Ovary (tissue), 9 donors: ENCODE results near the gene VPS35L. TPM values are rescaled to one million over a fixed set of nuclear protein-coding genes. Genes with fewer than 3 reads are reported as not detected.
A peak's percentile ranks its signal among the peaks of the same experiment; 100 is the strongest.
"Not testable (repeated sequence)": the region's sequence is repeated elsewhere in the genome, so short reads cannot be mapped to it uniquely, and the experiment has no call there.

ENCODE experiments used
- DNase-seq, 5 donors: peaks; one replicate each; pipeline ENCODE4 v3.0.0-alpha.2; 2019 to 2020
- H3K27ac ChIP-seq, 2 donors: fragments of 200-600 bp; one replicate each; pipeline versions ENCODE4 v1.5.1 to v1.8.0; 2019 to 2022
- H3K27me3 ChIP-seq: fragments of 200-600 bp; one replicate; pipeline ENCODE4 v1.8.0; 2022
- H3K36me3 ChIP-seq: fragments of 200-600 bp; sonication (generic); one replicate; pipeline ENCODE4 v1.5.1; 2019
- H3K4me1 ChIP-seq: one replicate; pipeline ENCODE4 v1.8.1; 2013; ENCODE audit warnings: mild to moderate bottlenecking, moderate library complexity; ENCODE audit not compliant: insufficient read depth
- H3K4me3 ChIP-seq: fragments of 200-600 bp; sonication (generic); one replicate; pipeline ENCODE4 v1.5.1; 2017
- H3K9me3 ChIP-seq, 2 donors: fragments of 200-600 bp in 1 of 2; sonication (generic) in 1 of 2; one replicate each; pipeline versions ENCODE4 v1.5.1 to v1.8.1; 2013 to 2019; ENCODE audit warnings: mild to moderate bottlenecking in 1 of 2, moderate library complexity in 1 of 2
- EP300 ChIP-seq: sonication (generic); formaldehyde crosslinking; IDR thresholded peaks from one replicate; pipeline ENCODE4 v1.6.1; 2017; ENCODE audit warnings: antibody characterized with exemption
- POLR2A ChIP-seq: fragments of 450-650 bp; IDR thresholded peaks from one replicate; pipeline ENCODE4 v1.6.1; 2017; ENCODE audit warnings: antibody characterized with exemption, mild to moderate bottlenecking, moderate library complexity
- WGBS, 3 donors: extraction: QIAGEN DNeasy Blood & Tissue Kit in 1 of 3; methylation state at CpG; one replicate each; pipeline versions ENCODE4 v1.1.5 to v1.1.7; 2013 to 2017; 5-methylcytosine and 5-hydroxymethylcytosine counted together
- intact Hi-C, 4 donors: fragments of 100-400 bp; cut with DNase I; formaldehyde crosslinking; loops; one replicate each; pipeline versions ENCODE4 v1.11.0 to v1.15.1; 2022 to 2023
- polyA plus RNA-seq, 2 donors: library from polyadenylated mRNA; stranded (reverse); fragments of 200-250 nt in 1 of 2; fragments of 350-450 nt in 1 of 2; fragmentation: Illumina TruSeq in 1 of 2; extraction: RNeasy Lipid Tissue Mini Kit (QIAGEN cat#74804) in 1 of 2; gene quantifications; one replicate each; pipeline ENCODE4 v1.2.3, GENCODE V29; 2013 to 2014
- total RNA-seq, 7 donors: library from RNA; depleted of rRNA in 2 of 7; stranded (reverse); fragments of >200 nt in 2 of 7; fragmentation: NEBNext Ultra II Directional in 3 of 7; extraction: Animal tissue kit (Norgen Biotek cat#: 25700) in 3 of 7; gene quantifications; one replicate each; pipeline versions ENCODE4 v1.1.0 to v1.2.4, GENCODE V29; 2016 to 2023
- TF ChIP-seq, protein P1 (sequence below), 3 donors: fragments of 450-650 bp in 2 of 3; fragments of 200-600 bp in 1 of 3; IDR thresholded peaks; one replicate each; pipeline versions ENCODE4 v1.5.1 to v1.8.0; 2016 to 2022; ENCODE audit warnings: antibody characterized with exemption in 3 of 3, mild to moderate bottlenecking in 1 of 3
- donor health status: DM: no; HTN: no; CAD: no; lungs with moderate emphysema.
- donor health status: DM: no; HTN: no; CAD: no.
- donor health status: Bipolar disorder and iron deficiency.
- donor health status: DM: yes; HTN: yes; CAD: no.
- donor health status: DM: no; HTN: no; CAD: no.
- donor health status: DM: yes; HTN: yes; CAD: no.

The VPS35L gene
- total and polyA plus RNA-seq, 9 donors: 28.6 to 69.6 (median 50.7) TPM

DNA sequence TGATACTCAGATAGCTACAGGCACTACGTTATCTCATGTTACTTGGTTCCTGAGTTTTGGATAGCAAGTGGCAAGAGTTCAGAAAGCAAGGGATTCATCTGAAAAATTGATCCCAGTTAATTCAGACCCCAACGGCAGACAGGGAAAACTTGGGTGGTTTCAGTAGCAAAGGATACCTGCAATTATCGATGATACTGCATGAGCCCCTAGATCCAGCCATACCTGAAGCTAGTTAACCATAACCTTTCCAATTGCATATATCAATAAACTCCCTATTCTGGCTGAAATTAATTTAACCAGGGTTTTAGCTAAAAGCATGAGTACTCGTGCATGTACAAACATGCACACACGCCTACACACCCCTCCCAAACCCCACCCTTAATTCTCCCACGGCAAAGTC, 158.2 kb downstream of the VPS35L start:
- TF ChIP-seq, protein P1, sequence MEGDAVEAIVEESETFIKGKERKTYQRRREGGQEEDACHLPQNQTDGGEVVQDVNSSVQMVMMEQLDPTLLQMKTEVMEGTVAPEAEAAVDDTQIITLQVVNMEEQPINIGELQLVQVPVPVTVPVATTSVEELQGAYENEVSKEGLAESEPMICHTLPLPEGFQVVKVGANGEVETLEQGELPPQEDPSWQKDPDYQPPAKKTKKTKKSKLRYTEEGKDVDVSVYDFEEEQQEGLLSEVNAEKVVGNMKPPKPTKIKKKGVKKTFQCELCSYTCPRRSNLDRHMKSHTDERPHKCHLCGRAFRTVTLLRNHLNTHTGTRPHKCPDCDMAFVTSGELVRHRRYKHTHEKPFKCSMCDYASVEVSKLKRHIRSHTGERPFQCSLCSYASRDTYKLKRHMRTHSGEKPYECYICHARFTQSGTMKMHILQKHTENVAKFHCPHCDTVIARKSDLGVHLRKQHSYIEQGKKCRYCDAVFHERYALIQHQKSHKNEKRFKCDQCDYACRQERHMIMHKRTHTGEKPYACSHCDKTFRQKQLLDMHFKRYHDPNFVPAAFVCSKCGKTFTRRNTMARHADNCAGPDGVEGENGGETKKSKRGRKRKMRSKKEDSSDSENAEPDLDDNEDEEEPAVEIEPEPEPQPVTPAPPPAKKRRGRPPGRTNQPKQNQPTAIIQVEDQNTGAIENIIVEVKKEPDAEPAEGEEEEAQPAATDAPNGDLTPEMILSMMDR (IDR thresholded peaks at IDR 0.05): no peak
- TF ChIP-seq POLR2A (no peak), EP300 (no peak)
- WGBS, 3 donors: 89 to 90% (median 90%) methylated on average over 6 of the region's 6 CpGs

DNA sequence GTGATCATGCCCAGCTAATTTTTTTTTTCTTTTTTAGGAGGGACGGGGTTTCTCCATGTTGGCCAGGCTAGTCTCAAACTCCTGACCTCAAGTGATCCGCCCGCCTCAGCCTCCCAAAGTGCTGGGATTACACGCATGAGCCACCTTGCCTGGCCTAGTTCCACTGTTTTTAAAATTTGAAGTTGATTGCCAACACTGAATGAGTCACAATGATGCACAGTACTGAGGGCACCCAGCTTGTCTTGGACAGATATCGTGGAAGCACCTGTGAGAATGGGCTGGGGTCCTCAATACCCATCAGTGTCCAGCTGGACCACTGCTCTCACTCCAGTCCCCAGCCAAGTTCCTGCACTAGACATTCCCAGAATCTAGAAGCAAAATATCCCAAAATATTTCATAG, 160.1 kb downstream of the VPS35L start:
- 87 to 89% (median 87%) methylated on average over 5 of the region's 5 CpGs for WGBS, 3 donors

More for the DNA sequence above, 158.2 kb downstream of the VPS35L start:
- no peak overlapping the region for H3K4me3 ChIP-seq
- H3K27ac ChIP-seq: no peak overlapping the region
- H3K36me3 ChIP-seq: no peaks in the 10 kb centered on the region
- no peaks in the 10 kb centered on the region for H3K27me3 ChIP-seq
- no peak for DNase-seq
- H3K9me3 ChIP-seq: no peaks in the 10 kb centered on the region
- peaks cover 11% of the 10 kb centered on the region for H3K4me1 ChIP-seq
- intact Hi-C loops: no loop called here

DNA sequence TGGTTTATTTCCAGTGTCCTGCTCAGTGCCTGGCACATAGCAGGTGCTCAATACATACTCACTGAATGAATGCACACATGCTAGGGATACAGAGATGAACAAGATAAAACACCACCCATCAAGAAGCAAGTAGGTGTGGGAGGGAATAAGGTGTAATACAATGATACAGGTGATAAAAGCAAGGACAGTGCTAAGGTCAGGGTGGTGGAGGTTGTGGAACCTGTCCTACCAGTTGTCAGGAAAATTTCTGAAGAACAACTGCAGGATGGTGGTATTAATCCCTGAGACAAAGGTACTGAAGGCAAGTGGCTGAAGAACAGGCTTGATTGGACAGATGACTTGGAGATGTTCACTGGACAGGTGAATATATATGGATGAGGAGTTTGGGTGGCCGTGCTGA, 160.7 kb downstream of the VPS35L start:
- TF ChIP-seq EP300 (no peak), POLR2A (no peak)
- TF ChIP-seq, protein P1 (IDR thresholded peaks at IDR 0.05): no peak
- H3K27ac ChIP-seq: no peak overlapping the region
- no peaks in the 10 kb centered on the region for H3K27me3 ChIP-seq
- WGBS, 3 donors: 65 to 74% (median 67%) methylated on average over 1 of the region's 1 CpG
- no peaks in the 10 kb centered on the region for H3K36me3 ChIP-seq
- intact Hi-C loops: loop anchor here in 1 of 4 donors (5.0 kb wide), 1 partner anchor 166 kb away; the partner anchor contains the start of gene GPRC5B
- no peaks in the 10 kb centered on the region for H3K9me3 ChIP-seq
- no peak overlapping the region for H3K4me3 ChIP-seq
- H3K4me1 ChIP-seq: peaks cover 13% of the 10 kb centered on the region
- DNase-seq: no peak

More for the DNA sequence above, 160.1 kb downstream of the VPS35L start:
- DNase-seq: no peak
- H3K36me3 ChIP-seq: no peaks in the 10 kb centered on the region
- H3K27me3 ChIP-seq: no peaks in the 10 kb centered on the region
- no peak overlapping the region for H3K4me3 ChIP-seq
- H3K9me3 ChIP-seq: no peaks in the 10 kb centered on the region
- peaks cover 13% of the 10 kb centered on the region for H3K4me1 ChIP-seq
- TF ChIP-seq, protein P1 (IDR thresholded peaks at IDR 0.05): no peak
- TF ChIP-seq POLR2A (no peak), EP300 (no peak)
- intact Hi-C loops: loop anchor here in 1 of 4 donors (5.0 kb wide), 1 partner anchor 167 kb away; the partner anchor contains the start of gene GPRC5B
- H3K27ac ChIP-seq: no peak overlapping the region

DNA sequence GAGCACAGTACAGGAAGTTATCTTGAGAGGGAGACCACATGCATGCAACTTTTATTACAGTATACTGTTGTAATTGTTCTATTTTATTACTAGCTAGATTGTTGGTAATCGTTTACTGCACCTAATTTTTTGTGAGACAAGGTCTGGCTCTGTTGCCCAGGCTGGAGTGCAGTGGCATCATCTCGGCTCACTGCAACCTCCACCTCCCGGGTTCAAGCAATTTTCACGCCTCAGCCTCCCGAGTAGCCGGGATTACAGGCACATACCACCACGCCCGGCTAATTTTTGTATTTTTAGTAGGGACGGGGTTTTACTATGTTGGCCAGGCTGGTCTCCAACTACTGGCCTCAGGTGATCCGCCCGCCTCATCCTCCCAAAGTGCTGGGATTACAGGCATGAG, 161.2 kb downstream of the VPS35L start:
- not testable (repeated sequence) for DNase-seq, H3K36me3 ChIP-seq, H3K9me3 ChIP-seq, H3K27me3 ChIP-seq, H3K27ac ChIP-seq
- H3K4me1 ChIP-seq: peaks cover 13% of the 10 kb centered on the region
- H3K4me3 ChIP-seq: peak overlapping the region; percentile 67
- 21 to 47% (median 25%) methylated on average over 11 of the region's 11 CpGs for WGBS, 3 donors
- intact Hi-C loops: loop anchor here in 1 of 4 donors (5.0 kb wide), 1 partner anchor 166 kb away; the partner anchor contains the start of gene GPRC5B

DNA sequence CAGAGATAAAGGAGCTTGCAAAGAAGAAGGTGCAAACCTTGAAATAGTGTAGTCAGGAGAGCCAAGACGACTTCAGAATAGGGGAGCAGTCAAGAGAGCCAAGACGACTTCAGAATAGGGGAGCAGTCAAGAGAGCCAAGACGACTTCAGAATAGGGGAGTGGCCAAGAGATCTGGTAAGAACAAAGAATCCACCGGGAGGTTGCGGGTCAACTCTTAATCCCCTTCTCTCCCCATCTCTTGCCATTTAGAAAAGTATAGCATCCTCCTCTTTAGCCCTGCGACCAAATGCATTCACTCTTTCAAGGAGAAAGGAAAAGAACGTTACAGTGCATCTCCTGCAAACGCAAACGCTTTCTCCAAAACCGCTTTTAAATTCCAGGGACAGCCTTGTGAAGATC, 161.8 kb downstream of the VPS35L start:
- no peak for DNase-seq
- Histone ChIP-seq H3K9me3 (no peaks in the 10 kb centered on the region), H3K27ac (peak overlapping the region in 1 of 2 donors; percentile 72), H3K4me3 (peak overlapping the region; percentile 67), H3K27me3 (no peaks in the 10 kb centered on the region), H3K36me3 (no peaks in the 10 kb centered on the region), H3K4me1 (peaks cover 13% of the 10 kb centered on the region)
- TF ChIP-seq EP300 (no peak), POLR2A (no peak)
- TF ChIP-seq, protein P1 (IDR thresholded peaks at IDR 0.05): no peak
- intact Hi-C loops: loop anchor here in 1 of 4 donors (5.0 kb wide), 1 partner anchor 165 kb away; the partner anchor contains the start of gene GPRC5B
- WGBS, 3 donors: 0 to 1% (median 0%) methylated on average over 10 of the region's 10 CpGs
